Left lung (tissue), 10 donors: Measurements from ENCODE around the gene CCDC74B. TPM values are rescaled to one million over a fixed set of nuclear protein-coding genes. Genes with fewer than 3 reads are reported as not detected.
"Not testable (repeated sequence)": the region's sequence is repeated elsewhere in the genome, so short reads cannot be mapped to it uniquely, and the experiment has no call there.

Experiments used
- ATAC-seq: fragments of 200-7000 bp; cut with Tn5 transposase; one replicate; pipeline ENCODE4 v1.9.1; 2020; ENCODE audit warnings: moderate library complexity
- DNase-seq, 4 donors: peaks; one replicate each; pipeline ENCODE4 v3.0.0-alpha.2; 2013 to 2020
- H3K27ac ChIP-seq, 2 donors: fragments of 200-600 bp; sonication (generic) in 1 of 2; one replicate each; pipeline versions ENCODE4 v1.5.0 to v1.8.0; 2020 to 2021
- H3K27me3 ChIP-seq, 2 donors: fragments of 200-600 bp; sonication (generic) in 1 of 2; one replicate each; pipeline versions ENCODE4 v1.5.0 to v1.8.0; 2020 to 2021
- H3K36me3 ChIP-seq, 2 donors: fragments of 200-600 bp; sonication (generic) in 1 of 2; one replicate each; pipeline versions ENCODE4 v1.5.0 to v1.8.0; 2020 to 2021
- H3K4me1 ChIP-seq, 2 donors: fragments of 200-600 bp; one replicate each; pipeline ENCODE4 v1.8.0; 2021
- H3K4me3 ChIP-seq, 2 donors: fragments of 200-600 bp; sonication (generic) in 1 of 2; one replicate each; pipeline versions ENCODE4 v1.5.0 to v1.8.0; 2020 to 2021; ENCODE audit warnings: mild to moderate bottlenecking in 1 of 2
- H3K9me3 ChIP-seq, 2 donors: fragments of 200-600 bp; sonication (generic) in 1 of 2; one replicate each; pipeline versions ENCODE4 v1.5.0 to v1.8.0; 2020 to 2021
- intact Hi-C, 2 donors: fragments of 100-400 bp; cut with DNase I; formaldehyde crosslinking; loops; one replicate each; pipeline versions ENCODE4 v1.11.2 to v1.14.2; 2022
- polyA plus RNA-seq, 6 donors: library from polyadenylated mRNA; unstranded; fragments of 120-200 nt; gene quantifications; one replicate each; pipeline ENCODE4 v1.2.1, GENCODE V29; 2013; ENCODE audit not compliant: insufficient read length in 6 of 6
- total RNA-seq, 2 donors: library from RNA; stranded (reverse); fragmentation: NEBNext Ultra II Directional; extraction: Animal tissue kit (Norgen Biotek cat#: 25700); gene quantifications; one replicate each; pipeline ENCODE4 v1.2.1, GENCODE V29; 2021
- TF ChIP-seq, protein P1 (sequence below), 2 donors: fragments of 200-600 bp; sonication (generic) in 1 of 2; IDR thresholded peaks; one replicate each; pipeline versions ENCODE4 v1.5.0 to v1.8.0; 2021; ENCODE audit warnings: antibody characterized with exemption in 2 of 2
- donor health status: DM: no; HTN: yes; CAD: no.
- donor health status: DM: no; HTN: no; CAD: no.

The CCDC74B gene
- total and polyA plus RNA-seq, 8 donors = 1.1 to 5.0 (median 4.2) TPM

DNA sequence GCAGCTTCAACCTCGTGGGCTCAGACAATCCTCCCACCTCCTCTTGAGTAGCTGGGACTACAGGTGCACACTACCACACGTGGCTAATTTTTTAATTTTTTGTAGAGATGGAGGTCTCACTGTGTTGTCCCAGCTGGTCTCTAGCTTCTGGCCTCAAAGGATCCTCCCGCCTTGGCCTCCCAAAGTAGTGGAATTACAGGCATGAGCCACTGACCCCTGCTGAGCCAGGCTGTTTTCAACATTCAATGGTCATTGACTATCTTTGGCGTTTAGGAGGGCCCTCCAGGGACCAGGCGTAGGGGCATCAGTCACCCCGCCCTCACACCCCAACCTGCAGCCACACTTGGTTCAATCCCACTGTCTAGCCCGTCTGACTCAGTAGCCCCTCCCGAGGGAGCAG, 42.4 kb upstream of the CCDC74B start:
- H3K4me1 ChIP-seq = peaks cover 4 to 15% of the 10 kb centered on the region in 2 donors
- TF ChIP-seq, protein P1, sequence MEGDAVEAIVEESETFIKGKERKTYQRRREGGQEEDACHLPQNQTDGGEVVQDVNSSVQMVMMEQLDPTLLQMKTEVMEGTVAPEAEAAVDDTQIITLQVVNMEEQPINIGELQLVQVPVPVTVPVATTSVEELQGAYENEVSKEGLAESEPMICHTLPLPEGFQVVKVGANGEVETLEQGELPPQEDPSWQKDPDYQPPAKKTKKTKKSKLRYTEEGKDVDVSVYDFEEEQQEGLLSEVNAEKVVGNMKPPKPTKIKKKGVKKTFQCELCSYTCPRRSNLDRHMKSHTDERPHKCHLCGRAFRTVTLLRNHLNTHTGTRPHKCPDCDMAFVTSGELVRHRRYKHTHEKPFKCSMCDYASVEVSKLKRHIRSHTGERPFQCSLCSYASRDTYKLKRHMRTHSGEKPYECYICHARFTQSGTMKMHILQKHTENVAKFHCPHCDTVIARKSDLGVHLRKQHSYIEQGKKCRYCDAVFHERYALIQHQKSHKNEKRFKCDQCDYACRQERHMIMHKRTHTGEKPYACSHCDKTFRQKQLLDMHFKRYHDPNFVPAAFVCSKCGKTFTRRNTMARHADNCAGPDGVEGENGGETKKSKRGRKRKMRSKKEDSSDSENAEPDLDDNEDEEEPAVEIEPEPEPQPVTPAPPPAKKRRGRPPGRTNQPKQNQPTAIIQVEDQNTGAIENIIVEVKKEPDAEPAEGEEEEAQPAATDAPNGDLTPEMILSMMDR (IDR thresholded peaks at IDR 0.05) = no peak
- no peaks in the 10 kb centered on the region for H3K9me3 ChIP-seq
- DNase-seq = no peak
- ATAC-seq = no peak
- intact Hi-C loops = no loop called here
- H3K4me3 ChIP-seq = no peak overlapping the region
- no peak overlapping the region for H3K27ac ChIP-seq
- H3K27me3 ChIP-seq = no peaks in the 10 kb centered on the region
- H3K36me3 ChIP-seq = peaks cover 0 to 20% of the 10 kb centered on the region in 2 donors

DNA sequence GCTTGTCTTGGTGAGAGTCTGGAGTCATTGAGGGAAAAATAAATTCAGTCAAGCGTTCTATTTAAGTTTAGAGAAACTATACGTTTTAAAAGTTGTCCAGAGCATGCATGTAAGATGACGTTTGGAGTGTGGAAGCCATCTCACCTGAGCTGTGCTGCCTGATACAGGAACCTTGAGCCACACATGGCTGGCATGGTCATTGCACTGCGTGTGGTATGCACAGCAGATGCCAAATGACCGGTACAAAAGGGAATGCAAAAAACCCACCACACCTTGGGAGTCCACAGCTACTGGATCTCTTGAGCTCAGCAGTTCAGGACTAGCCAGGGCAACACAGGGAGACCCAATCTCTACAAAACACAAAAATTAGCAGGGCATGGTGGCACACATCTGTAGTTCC, 41.5 kb upstream of the CCDC74B start:
- TF ChIP-seq, protein P1 (IDR thresholded peaks at IDR 0.05) = no peak
- H3K36me3 ChIP-seq = peaks cover 0 to 14% of the 10 kb centered on the region in 2 donors
- ATAC-seq (no peak), DNase-seq (no peak)
- H3K9me3 ChIP-seq = no peaks in the 10 kb centered on the region
- intact Hi-C loops = no loop called here
- peaks cover 4 to 15% of the 10 kb centered on the region in 2 donors for H3K4me1 ChIP-seq
- no peak overlapping the region for H3K27ac ChIP-seq
- H3K4me3 ChIP-seq = no peak overlapping the region
- no peaks in the 10 kb centered on the region for H3K27me3 ChIP-seq

DNA sequence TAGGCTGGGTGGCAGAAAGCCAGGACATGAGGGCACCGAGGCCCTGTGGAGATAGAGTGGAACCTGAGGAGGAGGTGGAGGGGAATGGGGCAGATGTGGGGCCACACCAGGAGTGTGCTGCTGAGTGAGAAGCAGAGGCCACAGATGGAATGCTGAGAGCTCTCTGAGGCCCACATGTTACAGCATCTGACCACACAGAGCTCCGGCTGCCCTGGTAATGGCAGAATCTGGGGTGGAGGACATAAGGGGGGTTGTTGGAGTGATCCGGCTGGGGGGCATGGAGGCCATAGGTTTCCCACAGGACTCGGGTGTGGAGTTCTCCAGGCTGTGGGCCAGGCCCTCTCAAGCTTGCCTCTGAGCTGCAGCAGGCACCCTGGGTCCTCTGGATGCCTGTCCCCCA, 41.0 kb upstream of the CCDC74B start:
- H3K36me3 ChIP-seq = peaks cover 0 to 9% of the 10 kb centered on the region in 2 donors
- no peak overlapping the region for H3K4me3 ChIP-seq
- ATAC-seq (no peak), DNase-seq (no peak)
- no peak overlapping the region for H3K27ac ChIP-seq
- no peaks in the 10 kb centered on the region for H3K9me3 ChIP-seq
- no peaks in the 10 kb centered on the region for H3K27me3 ChIP-seq
- H3K4me1 ChIP-seq = peaks cover 4 to 17% of the 10 kb centered on the region in 2 donors
- intact Hi-C loops = no loop called here
- TF ChIP-seq, protein P1 (IDR thresholded peaks at IDR 0.05) = no peak

DNA sequence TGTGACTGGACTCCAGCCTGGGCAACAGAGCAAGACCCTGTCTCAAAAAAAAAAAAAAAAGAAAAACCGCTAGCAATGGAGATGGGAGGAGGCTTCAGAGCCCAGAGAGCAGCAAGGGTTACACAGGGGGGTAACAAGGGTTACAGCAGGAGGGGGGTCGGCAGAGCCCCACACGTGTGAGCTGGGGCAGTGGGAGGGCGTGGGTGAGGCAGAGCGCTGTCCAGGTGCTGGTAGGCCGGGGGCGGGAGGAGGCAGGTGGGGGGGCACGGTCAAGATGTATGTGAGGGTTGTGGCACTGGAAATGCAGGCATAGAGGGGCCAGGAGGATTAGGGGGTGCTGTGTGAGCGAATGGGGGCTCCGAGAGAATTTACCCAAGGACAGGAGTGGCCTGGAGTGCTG, 40.5 kb upstream of the CCDC74B start:
- no peak for DNase-seq
- Histone ChIP-seq H3K9me3 (no peaks in the 10 kb centered on the region), H3K4me3 (no peak overlapping the region), H3K4me1 (peaks cover 8 to 21% of the 10 kb centered on the region in 2 donors), H3K27ac (no peak overlapping the region), H3K27me3 (no peaks in the 10 kb centered on the region), H3K36me3 (peaks cover 0 to 7% of the 10 kb centered on the region in 2 donors)
- ATAC-seq = no peak
- intact Hi-C loops = no loop called here
- TF ChIP-seq, protein P1 (IDR thresholded peaks at IDR 0.05) = no peak

DNA sequence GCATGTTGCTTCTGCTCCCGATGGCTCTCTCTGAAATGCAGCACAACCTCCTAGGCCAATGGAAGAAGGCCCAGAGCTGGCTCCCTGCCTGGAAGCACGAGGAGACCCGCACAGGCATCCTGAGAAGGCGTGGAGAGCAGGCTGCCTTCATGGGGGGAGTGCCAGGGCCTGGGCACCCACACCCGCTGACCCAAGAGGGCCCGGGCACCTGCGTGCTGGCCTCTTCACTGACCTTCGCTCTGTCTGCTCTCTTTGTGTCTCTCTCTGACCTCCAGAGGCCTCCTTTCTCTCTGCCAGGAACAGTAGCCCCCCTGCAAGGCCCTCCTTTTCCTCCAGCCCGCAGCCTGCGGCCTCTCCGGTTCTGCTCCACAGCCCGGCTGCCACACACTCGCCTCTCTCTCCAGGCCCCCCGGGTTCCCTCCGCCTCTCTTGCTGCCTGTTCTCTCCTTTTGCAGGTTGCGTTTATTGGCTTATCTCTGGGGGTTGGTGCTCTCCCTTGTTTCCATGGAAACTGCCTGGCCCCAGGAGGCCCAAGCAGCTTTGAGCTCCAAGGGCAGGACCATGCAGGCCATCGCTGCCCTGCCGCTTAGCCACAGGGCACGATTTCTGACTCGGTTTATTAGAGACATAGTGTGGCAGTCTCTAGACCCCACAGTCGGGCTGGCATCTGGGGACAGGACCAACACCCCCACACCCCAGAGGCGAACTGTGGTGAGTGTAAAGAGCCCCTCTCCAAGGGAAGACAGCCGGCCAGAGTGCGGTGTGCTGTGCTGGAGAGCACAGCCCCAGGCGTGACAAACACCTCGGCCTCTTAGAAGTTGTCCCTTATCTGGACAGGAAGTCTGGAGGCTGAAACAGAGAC, 38.8 kb upstream of the CCDC74B start:
- Histone ChIP-seq H3K9me3 (no peaks in the 10 kb centered on the region), H3K27ac (no peak overlapping the region), H3K36me3 (peaks cover 0 to 7% of the 10 kb centered on the region in 2 donors), H3K27me3 (no peaks in the 10 kb centered on the region), H3K4me1 (peaks cover 11 to 27% of the 10 kb centered on the region in 2 donors), H3K4me3 (peak overlapping the region in 1 of 2 donors; percentile 99)
- intact Hi-C loops = no loop called here
- DNase-seq (peak in 1 of 4 donors; percentile 24), ATAC-seq (no peak)
- TF ChIP-seq, protein P1 (IDR thresholded peaks at IDR 0.05) = no peak

DNA sequence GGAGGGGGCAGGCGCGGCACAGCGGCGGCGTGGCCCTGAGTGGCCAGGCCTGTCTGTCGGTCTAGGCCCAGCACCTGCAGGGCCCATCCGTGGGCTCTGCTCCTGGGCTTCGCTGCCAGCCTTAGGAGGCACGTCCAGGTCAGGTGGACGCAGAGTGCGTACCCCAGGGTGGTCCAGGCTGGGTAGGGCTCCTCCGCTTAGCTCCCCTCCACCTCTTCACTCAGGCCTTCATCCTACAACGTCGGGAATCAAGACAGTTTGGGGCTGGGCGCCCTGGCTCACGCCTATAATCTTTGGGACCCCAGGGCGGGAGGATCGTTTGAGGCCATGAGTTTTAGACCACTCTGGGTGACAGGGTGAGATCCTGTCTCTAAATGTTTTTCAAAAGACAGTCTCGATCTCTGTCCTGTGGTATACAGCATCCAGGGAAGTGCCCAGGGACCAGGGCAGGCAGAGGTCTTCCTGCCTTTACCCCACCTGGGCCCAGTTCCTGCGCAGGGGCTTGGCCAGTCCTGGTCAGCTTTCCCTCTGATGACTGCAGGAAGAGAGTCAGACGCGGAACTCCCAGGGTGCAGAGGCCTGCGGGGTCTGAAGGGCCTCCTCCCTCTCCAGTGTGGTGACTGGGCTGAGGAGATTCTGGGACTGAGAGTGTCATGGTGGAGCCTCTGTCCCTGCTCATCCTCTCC, 38.1 kb upstream of the CCDC74B start:
- H3K9me3 ChIP-seq, intact Hi-C loops, H3K27me3 ChIP-seq, H3K36me3 ChIP-seq, DNase-seq: not testable (repeated sequence)
- H3K4me3 ChIP-seq = peak overlapping the region; percentile 98 to 99
- ATAC-seq = peak; percentile 35
- H3K4me1 ChIP-seq = peaks cover 11 to 27% of the 10 kb centered on the region in 2 donors
- H3K27ac ChIP-seq = peak overlapping the region in 1 of 2 donors; percentile 93
